ENCODE results near the gene LUM. TPM values are rescaled to one million over a fixed set of nuclear protein-coding genes. Genes with fewer than 3 reads are reported as not detected.

LUM gene
- polyA plus RNA-seq, 3 donors, result 17.0 to 440 (median 94.2) TPM

GRCh38 chr12:91113621-91114020, 2.3 kb upstream of the LUM start:
- H3K27ac ChIP-seq (ENCODE audit: low read depth, low read length), result no peak overlapping the region
- 87 to 93% (median 93%) methylated on average over 6 of the region's 6 CpGs for WGBS, 3 donors

GRCh38 chr12:91110311-91110924, 876 bp downstream of the LUM start:
- 53 to 58% (median 56%) methylated on average over 5 of the region's 5 CpGs for WGBS, 3 donors
- H3K27ac ChIP-seq (ENCODE audit: low read depth, low read length), result no peak overlapping the region

- 64 to 71% (median 65%) methylated on average over 2 of the region's 2 CpGs for whole genome bisulfite sequencing, 3 donors
Measured at GRCh38 chr12:91109581-91110310, 1.5 kb downstream of the LUM start.

GRCh38 chr12:91109148-91109564, 2.1 kb downstream of the LUM start:
- WGBS, 3 donors, result 20 to 21% (median 20%) methylated on average over 7 of the region's 7 CpGs
- H3K27ac ChIP-seq (ENCODE audit: low read depth, low read length), result no peak overlapping the region

More at GRCh38 chr12:91109581-91110310, 1.5 kb downstream of the LUM start:
- no peak overlapping the region for H3K27ac ChIP-seq (ENCODE audit: low read depth, low read length)

GRCh38 chr12:91108196-91108755, 3.0 kb downstream of the LUM start:
- 72 to 83% (median 72%) methylated on average over 5 of the region's 5 CpGs for WGBS, 3 donors
- H3K27ac ChIP-seq (ENCODE audit: low read depth, low read length), result no peak overlapping the region

- no peak overlapping the region for H3K27ac ChIP-seq (ENCODE audit: low read depth, low read length)
Measured at GRCh38 chr12:91106283-91106682, 5.0 kb downstream of the LUM start.

- WGBS, 3 donors, result 57 to 69% (median 62%) methylated on average over 5 of the region's 5 CpGs
- H3K27ac ChIP-seq (ENCODE audit: low read depth, low read length), result no peak overlapping the region
Measured at GRCh38 chr12:91105807-91106206, 5.5 kb downstream of the LUM start.

GRCh38 chr12:91104812-91105466, 6.4 kb downstream of the LUM start:
- no peak overlapping the region for H3K27ac ChIP-seq (ENCODE audit: low read depth, low read length)
- 40 to 74% (median 55%) methylated on average over 1 of the region's 1 CpG for WGBS, 3 donors

GRCh38 chr12:91103624-91104023, 7.7 kb downstream of the LUM start:
- WGBS, 3 donors, result 55 to 56% (median 55%) methylated on average over 1 of the region's 1 CpG
- H3K27ac ChIP-seq (ENCODE audit: low read depth, low read length), result no peak overlapping the region

GRCh38 chr12:91103101-91103500, 8.2 kb downstream of the LUM start:
- H3K27ac ChIP-seq (ENCODE audit: low read depth, low read length), result no peak overlapping the region

GRCh38 chr12:91100906-91101305, 10.4 kb downstream of the LUM start:
- 65 to 82% (median 69%) methylated on average over 2 of the region's 2 CpGs for WGBS, 3 donors
- no peak overlapping the region for H3K27ac ChIP-seq (ENCODE audit: low read depth, low read length)

- no peak overlapping the region for H3K27ac ChIP-seq (ENCODE audit: low read depth, low read length)
- 54 to 79% (median 75%) methylated on average over 2 of the region's 2 CpGs for WGBS, 3 donors
Measured at GRCh38 chr12:91099836-91100235, 11.5 kb downstream of the LUM start.

- 39 to 45% (median 40%) methylated on average over 2 of the region's 2 CpGs for WGBS, 3 donors
- no peak overlapping the region for H3K27ac ChIP-seq (ENCODE audit: low read depth, low read length)
Measured at GRCh38 chr12:91099341-91099740, 12.0 kb downstream of the LUM start.

- 20 to 52% (median 27%) methylated on average over 3 of the region's 3 CpGs for WGBS, 3 donors
- no peak overlapping the region for H3K27ac ChIP-seq (ENCODE audit: low read depth, low read length)
Measured at GRCh38 chr12:91098941-91099340, 12.4 kb downstream of the LUM start.

- H3K27ac ChIP-seq (ENCODE audit: low read depth, low read length), result no peak overlapping the region
Measured at GRCh38 chr12:91098461-91098860, 12.8 kb downstream of the LUM start.

GRCh38 chr12:91094957-91095356, 16.3 kb downstream of the LUM start:
- H3K27ac ChIP-seq (ENCODE audit: low read depth, low read length), result no peak overlapping the region
- WGBS, 3 donors, result 69 to 84% (median 79%) methylated on average over 1 of the region's 1 CpG

- no peak overlapping the region for H3K27ac ChIP-seq (ENCODE audit: low read depth, low read length)
Measured at GRCh38 chr12:91094032-91094662, 17.1 kb downstream of the LUM start.

- 71 to 89% (median 72%) methylated on average over 4 of the region's 4 CpGs for WGBS, 3 donors
- H3K27ac ChIP-seq (ENCODE audit: low read depth, low read length), result no peak overlapping the region
Measured at GRCh38 chr12:91093341-91093740, 18.0 kb downstream of the LUM start.
